Measurements from ENCODE around the gene TANC1.

- TF ChIP-seq POLR2A (IDR thresholded peaks at IDR 0.05) (no peak), POLR2AphosphoS5 (IDR thresholded peaks at IDR 0.05) (no peak), CTCF (IDR thresholded peaks at IDR 0.05) (no peak), EP300 (IDR thresholded peaks at IDR 0.05) (no peak)
Observed at GRCh38 chr2:158948964-158949699, 19.3 kb upstream of the TANC1 start.
